Measurements from ENCODE around the gene SETDB1. TPM values are rescaled to one million over a fixed set of nuclear protein-coding genes. Genes with fewer than 3 reads are reported as not detected.

Gene SETDB1
- total and polyA plus RNA-seq, 2 of the 8 experiments (the other 6 are each of a cell fraction or from before 2014, with no cell fraction given) = 27.5 to 48.8 TPM

DNA sequence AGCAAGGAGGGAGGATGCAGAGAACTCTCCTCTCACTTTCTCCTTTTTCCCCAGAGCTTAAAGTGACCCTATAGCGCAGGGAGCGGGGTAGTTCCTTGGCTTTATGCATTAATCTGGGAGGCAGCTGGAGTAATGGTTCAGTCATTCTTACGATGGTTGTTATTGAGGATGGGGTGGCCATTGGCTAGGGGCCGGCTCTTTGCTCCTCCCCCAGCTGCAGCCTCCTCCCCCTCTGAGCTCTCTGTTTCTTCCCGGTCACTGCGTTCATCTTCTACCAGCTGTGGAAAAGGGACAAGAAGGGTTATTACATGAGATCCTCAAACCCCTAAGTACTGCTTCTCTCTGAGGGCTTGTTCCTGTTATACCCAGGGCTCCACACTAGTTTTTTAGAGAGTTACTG lies 39.8 kb downstream of the SETDB1 start:
- H3K4ac ChIP-seq (replicated peaks; ENCODE audit: insufficient read length, low read depth, low read length) = no peak overlapping the region
- peaks cover 33 to 79% (median 69%) of the 10 kb centered on the region in 4 experiments for H3K36me3 ChIP-seq (ENCODE audit: control insufficient read depth in 2 of 4, insufficient read depth in 4 of 4, low read length in 3 of 4)
- no peak for TF ChIP-seq CHD2 (IDR thresholded peaks at IDR 0.05; ENCODE audit: low read length)
- no peak for TF ChIP-seq EP300 (IDR thresholded peaks at IDR 0.05; ENCODE audit: borderline replicate concordance in 1 of 2, low read depth in 2 of 2, low read length in 2 of 2)
- no peak for TF ChIP-seq EZH2 (IDR thresholded peaks at IDR 0.05; ENCODE audit: low read depth, low read length, severe bottlenecking)
- TF ChIP-seq NANOG (IDR thresholded peaks at IDR 0.05; ENCODE audit: insufficient read depth, low read depth, low read length, poor library complexity, severe bottlenecking) = no peak

More for the DNA sequence above, 39.8 kb downstream of the SETDB1 start:
- Histone ChIP-seq H3K4me1 (replicated peaks in 1 of 4; ENCODE audit: control insufficient read depth in 3 of 4, insufficient read depth in 4 of 4, low read length in 3 of 4) (peaks cover 3 to 7% (median 6%) of the 10 kb centered on the region in 4 experiments), H2AFZ (ENCODE audit: low read length) (no peak overlapping the region), H3K4me3 (ENCODE audit: extremely low read depth in 1 of 4, insufficient read depth in 2 of 4, low read depth in 3 of 4, low read length in 4 of 4) (no peak overlapping the region), H3K56ac (replicated peaks; ENCODE audit: insufficient read length, low read depth, low read length) (no peak overlapping the region), H3K9me3 (ENCODE audit: insufficient read depth in 2 of 2, low read depth in 1 of 2, low read length in 1 of 2) (no peaks in the 10 kb centered on the region; a peak in 1 of 4 replicates), H4K5ac (ENCODE audit: insufficient read length, low read depth, low read length) (no peak overlapping the region), H3K79me1 (ENCODE audit: low read depth, low read length) (peaks cover 11% of the 10 kb centered on the region; the same call in 1 of the 2 replicates), H2BK20ac (ENCODE audit: low read length) (no peak overlapping the region), H3K4me2 (ENCODE audit: insufficient read depth in 1 of 2, low read depth in 2 of 2, low read length in 2 of 2) (no peak overlapping the region), H3K27ac (ENCODE audit: low read depth, low read length) (no peak overlapping the region), H3K79me2 (ENCODE audit: control insufficient read depth in 1 of 2, insufficient read depth in 2 of 2, low read length in 2 of 2) (peaks cover 9 to 25% of the 10 kb centered on the region in 2 experiments), H4K20me1 (replicated peaks in 1 of 2; ENCODE audit: control insufficient read depth in 1 of 2, insufficient read depth in 2 of 2, low read length in 2 of 2) (peaks cover 11 to 12% of the 10 kb centered on the region in 2 experiments), H3K14ac (ENCODE audit: insufficient read length) (no peak overlapping the region), H2BK5ac (ENCODE audit: low read depth, low read length) (no peak overlapping the region), H2BK120ac (replicated peaks; ENCODE audit: low read depth, low read length) (no peak overlapping the region), H2AK5ac (ENCODE audit: low read depth, low read length) (no peak overlapping the region), H2BK15ac (ENCODE audit: low read length) (no peak overlapping the region), H3K23me2 (ENCODE audit: low read depth, low read length) (no peaks in the 10 kb centered on the region), H4K91ac (replicated peaks; ENCODE audit: insufficient read length, low read length) (no peak overlapping the region), H4K8ac (ENCODE audit: extremely low read depth, insufficient read depth, low read length) (no peak overlapping the region), H3K27me3 (replicated peaks in 1 of 4; ENCODE audit: control insufficient read depth in 3 of 4, extremely low read depth in 1 of 4, insufficient read depth in 3 of 4, low read length in 3 of 4) (no peaks in the 10 kb centered on the region), H3K9ac (replicated peaks in 1 of 4; ENCODE audit: extremely low read depth in 1 of 4, low read depth in 3 of 4, low read length in 3 of 4) (no peak overlapping the region), H2BK12ac (ENCODE audit: low read depth, low read length) (no peak overlapping the region), H3K18ac (ENCODE audit: extremely low read depth, low read length) (no peak overlapping the region), H3K23ac (ENCODE audit: insufficient read length) (no peak overlapping the region)
- POLR2A ChIA-PET (ENCODE audit: partially characterized antibody) = interaction anchor here (0.7 to 10.1 kb wide), 9 partner anchors 9 to 582 kb away, joined by 3 to 126 read pairs (median 3); partner anchors contain the start of gene CERS2
- DNase-seq (ENCODE audit: low read depth in 1 of 2, low spot score in 2 of 2) = no peak
- no peak for FAIRE-seq
- WGBS, 2 experiments (ENCODE audit: extremely low coverage in 1 of 2, insufficient coverage in 1 of 2, insufficient read length in 1 of 2, insufficient replicate concordance in 2 of 2, low coverage in 1 of 2, low lambda C conversion rate in 2 of 2, missing lambda C conversion rate in 1 of 2) = 86% methylated on average over 6 of the region's 6 CpGs; no CpG with 5 or more reads in 1 of the 2 experiments
- CTCF ChIA-PET (ENCODE audit: partially characterized antibody) = interaction anchor here (0.6 to 4.9 kb wide), 8 partner anchors 9 to 30 kb away, joined by 3 to 27 read pairs (median 3); no protein-coding TSS in a partner anchor

Data from H1 (cell line).